Subcutaneous abdominal adipose tissue (tissue), 5 donors: ENCODE measurements around the gene P3H2.

ENCODE experiments used
- H3K27ac ChIP-seq: one replicate; pipeline ENCODE4 v1.7.0; 2013; ENCODE audit warnings: low read depth, mild to moderate bottlenecking, inconsistent platforms, low read length, moderate library complexity
- H3K27me3 ChIP-seq, 5 donors: one replicate each; pipeline ENCODE4 v1.7.0; 2013; ENCODE audit warnings: low read length in 5 of 5, inconsistent platforms in 1 of 5; ENCODE audit not compliant: control insufficient read depth in 5 of 5, insufficient read depth in 4 of 5
- H3K36me3 ChIP-seq, 5 donors: one replicate each; pipeline ENCODE4 v1.7.0; 2013; ENCODE audit warnings: low read length in 5 of 5; ENCODE audit not compliant: control insufficient read depth in 5 of 5, insufficient read depth in 5 of 5
- H3K4me1 ChIP-seq, 5 donors: one replicate each; pipeline ENCODE4 v1.7.0; 2013; ENCODE audit warnings: low read length in 5 of 5, mild to moderate bottlenecking in 3 of 5, moderate library complexity in 1 of 5; ENCODE audit not compliant: control insufficient read depth in 5 of 5, insufficient read depth in 5 of 5
- H3K4me3 ChIP-seq, 5 donors: one replicate each; pipeline ENCODE4 v1.7.0; 2013; ENCODE audit warnings: low read length in 5 of 5, low read depth in 1 of 5
- H3K9ac ChIP-seq, 5 donors: one replicate each; pipeline ENCODE4 v1.7.0; 2013; ENCODE audit warnings: low read length in 5 of 5, mild to moderate bottlenecking in 4 of 5, moderate library complexity in 3 of 5
- H3K9me3 ChIP-seq, 5 donors: one replicate each; pipeline ENCODE4 v1.7.0; 2013; ENCODE audit warnings: low read length in 5 of 5; ENCODE audit not compliant: control insufficient read depth in 5 of 5
- donor health status: healthy.
- donor health status: healthy.
- donor health status: healthy.
- donor health status: healthy.
- donor health status: healthy.

P3H2 gene

DNA sequence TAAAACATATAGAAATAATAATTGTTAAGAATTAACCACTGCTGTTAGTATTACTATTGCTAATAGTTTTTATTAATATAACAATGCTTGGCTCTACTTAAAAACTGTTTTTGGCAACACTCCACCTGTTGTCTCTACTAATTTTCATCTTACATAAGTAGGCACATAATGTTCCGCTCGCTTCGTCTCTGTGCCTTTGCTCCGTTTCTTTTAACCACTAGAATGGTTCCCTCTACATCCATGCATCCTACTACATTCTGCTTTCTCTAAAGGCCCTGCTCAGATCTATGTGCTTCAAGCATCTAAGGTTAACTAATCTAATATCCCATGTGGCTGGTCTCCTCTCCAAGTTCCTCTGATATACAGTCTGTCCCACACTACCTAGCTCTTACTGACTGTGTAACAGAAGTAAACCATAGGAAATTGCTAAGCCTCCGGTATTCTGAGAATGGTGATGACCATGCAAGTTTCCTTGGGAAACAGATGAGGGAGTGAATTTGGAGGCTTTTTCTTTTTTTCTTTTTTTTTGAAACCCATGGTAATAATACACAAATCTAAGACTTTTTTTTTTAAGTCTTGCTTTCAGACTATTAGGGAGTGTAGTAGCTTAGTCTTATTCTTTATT lies 138.3 kb downstream of the P3H2 start:
- Histone ChIP-seq H3K9me3 (no peaks in the 10 kb centered on the region), H3K27ac (peak overlapping the region; percentile 48)

GRCh38 chr3:189981668-189982067 lies 139.0 kb downstream of the P3H2 start:
- Histone ChIP-seq H3K27ac (peak overlapping the region; percentile 48), H3K9me3 (no peaks in the 10 kb centered on the region), H3K4me3 (no peak overlapping the region), H3K27me3 (no peaks in the 10 kb centered on the region), H3K36me3 (no peaks in the 10 kb centered on the region), H3K9ac (no peak overlapping the region), H3K4me1 (peaks cover 2 to 31% (median 20%) of the 10 kb centered on the region in 5 donors)

More for the DNA sequence above, 138.3 kb downstream of the P3H2 start:
- no peaks in the 10 kb centered on the region for H3K36me3 ChIP-seq
- no peak overlapping the region for H3K4me3 ChIP-seq
- no peak overlapping the region for H3K9ac ChIP-seq
- no peaks in the 10 kb centered on the region for H3K27me3 ChIP-seq
- peaks cover 2 to 25% (median 20%) of the 10 kb centered on the region in 5 donors for H3K4me1 ChIP-seq

DNA sequence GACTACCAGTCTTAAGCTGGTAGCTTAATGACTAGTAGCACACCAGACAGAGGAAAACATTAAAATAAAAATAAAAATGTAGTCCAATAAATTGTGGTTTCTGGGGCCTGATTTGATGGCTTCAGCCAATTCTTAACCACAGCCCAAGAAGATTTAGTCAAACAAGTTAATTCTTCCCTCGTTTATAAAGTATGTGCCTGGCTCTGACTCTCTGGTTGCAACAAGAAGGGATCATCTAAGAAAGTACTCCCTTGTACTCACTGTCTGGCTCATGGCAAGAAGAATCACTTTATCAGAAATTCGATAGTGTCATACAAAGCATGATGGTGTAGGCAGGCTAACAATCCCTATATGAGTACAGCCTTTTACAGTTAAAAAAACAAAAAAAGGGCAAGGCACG lies 141.9 kb downstream of the P3H2 start:
- Histone ChIP-seq H3K9me3 (no peaks in the 10 kb centered on the region), H3K4me3 (no peak overlapping the region), H3K4me1 (peaks cover 2 to 45% (median 32%) of the 10 kb centered on the region in 5 donors), H3K9ac (no peak overlapping the region), H3K36me3 (no peaks in the 10 kb centered on the region), H3K27me3 (no peaks in the 10 kb centered on the region), H3K27ac (no peak overlapping the region)

DNA sequence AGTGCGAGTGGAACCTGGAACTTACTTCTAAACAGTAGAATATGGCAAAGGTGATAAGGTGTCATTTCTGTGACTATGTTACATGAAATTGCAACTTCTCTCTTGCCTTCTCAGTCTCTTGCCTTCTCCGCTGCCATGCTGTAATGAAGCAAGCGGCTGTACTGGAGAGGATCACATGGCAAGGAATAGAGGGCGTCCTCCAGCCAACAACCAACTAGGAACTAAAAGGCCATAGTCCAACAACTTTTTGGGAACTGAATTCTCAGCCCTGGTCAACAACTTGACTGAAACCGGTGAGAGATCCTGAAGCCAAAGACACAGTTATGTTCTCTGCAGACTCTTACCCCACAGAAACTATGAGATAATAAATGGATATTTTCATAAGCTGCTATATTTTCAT lies 143.5 kb downstream of the P3H2 start:
- H3K36me3 ChIP-seq, result no peaks in the 10 kb centered on the region
- H3K9ac ChIP-seq, result no peak overlapping the region
- H3K9me3 ChIP-seq, result no peaks in the 10 kb centered on the region
- no peaks in the 10 kb centered on the region for H3K27me3 ChIP-seq
- H3K4me3 ChIP-seq, result no peak overlapping the region
- no peak overlapping the region for H3K27ac ChIP-seq
- peaks cover 2 to 37% (median 25%) of the 10 kb centered on the region in 5 donors for H3K4me1 ChIP-seq

DNA sequence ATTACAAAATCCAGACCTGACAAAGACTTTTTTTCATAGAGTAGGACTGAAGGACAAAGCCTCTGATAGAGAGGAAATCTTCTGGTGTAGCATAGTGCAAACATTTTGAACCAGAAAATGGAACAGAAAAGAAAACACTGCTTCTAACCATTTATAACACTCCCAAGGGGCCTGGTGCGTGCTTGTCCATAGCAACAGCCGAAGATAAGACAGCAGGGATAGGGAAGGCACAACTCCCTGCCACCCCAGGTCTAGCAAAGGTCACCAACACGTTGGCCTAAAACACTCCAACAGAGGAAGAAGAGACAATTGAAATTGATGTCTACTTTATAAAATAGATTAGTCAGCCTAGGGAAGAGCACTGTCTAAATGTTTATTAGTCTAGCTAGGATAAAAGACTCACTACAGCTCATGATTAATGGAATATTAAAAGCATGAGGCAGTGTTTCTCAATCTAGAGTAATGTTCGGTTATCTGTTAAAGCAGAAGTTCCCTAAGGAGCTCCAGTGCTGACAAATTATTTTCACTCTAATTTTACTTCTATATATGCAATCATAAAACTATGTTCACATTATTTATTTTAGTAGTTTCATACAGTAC lies 145.2 kb downstream of the P3H2 start:
- Histone ChIP-seq H3K9ac (no peak overlapping the region), H3K27ac (peak overlapping the region; percentile 47), H3K4me1 (peaks cover 0 to 20% (median 12%) of the 10 kb centered on the region in 5 donors), H3K27me3 (no peaks in the 10 kb centered on the region), H3K36me3 (peaks cover 0 to 2% (median 0%) of the 10 kb centered on the region in 5 donors), H3K9me3 (no peaks in the 10 kb centered on the region), H3K4me3 (no peak overlapping the region)

- H3K9ac ChIP-seq, result no peak overlapping the region
- H3K36me3 ChIP-seq, result peaks cover 0 to 2% (median 0%) of the 10 kb centered on the region in 5 donors
- H3K9me3 ChIP-seq, result no peaks in the 10 kb centered on the region
- no peak overlapping the region for H3K27ac ChIP-seq
- H3K27me3 ChIP-seq, result no peaks in the 10 kb centered on the region
- H3K4me3 ChIP-seq, result no peak overlapping the region
- peaks cover 0 to 20% (median 12%) of the 10 kb centered on the region in 5 donors for H3K4me1 ChIP-seq
Measured at GRCh38 chr3:189974359-189974758, 146.3 kb downstream of the P3H2 start.

- no peak overlapping the region for H3K27ac ChIP-seq
- no peaks in the 10 kb centered on the region for H3K4me1 ChIP-seq
- H3K9me3 ChIP-seq, result no peaks in the 10 kb centered on the region
- no peak overlapping the region for H3K4me3 ChIP-seq
- no peak overlapping the region for H3K9ac ChIP-seq
- peaks cover 0 to 2% (median 0%) of the 10 kb centered on the region in 5 donors for H3K36me3 ChIP-seq
- no peaks in the 10 kb centered on the region for H3K27me3 ChIP-seq
Measured at GRCh38 chr3:189967254-189967865, 153.3 kb downstream of the P3H2 start.

DNA sequence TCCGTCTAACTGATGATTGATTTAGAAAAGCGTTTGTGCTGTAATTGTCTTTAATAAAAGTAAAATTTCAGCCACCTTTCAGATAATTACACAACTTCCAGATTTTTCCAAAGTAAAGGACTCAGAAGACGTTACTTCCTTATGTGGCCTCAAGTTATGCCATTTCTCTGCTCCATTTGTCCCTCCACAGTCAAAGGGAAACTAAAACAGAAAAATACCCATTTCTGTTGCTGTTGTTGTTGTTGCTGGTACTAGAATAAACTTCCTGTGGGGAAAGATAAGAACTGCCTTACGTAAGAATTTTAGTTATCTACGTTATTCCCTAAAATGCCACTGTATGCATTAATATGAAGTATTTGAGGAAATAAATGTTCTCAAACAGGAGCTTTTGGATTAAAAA lies 153.9 kb downstream of the P3H2 start:
- Histone ChIP-seq H3K27ac (no peak overlapping the region), H3K4me1 (peaks cover 0 to under 1% (median 0%) of the 10 kb centered on the region in 5 donors), H3K9ac (no peak overlapping the region), H3K27me3 (no peaks in the 10 kb centered on the region), H3K4me3 (no peak overlapping the region), H3K9me3 (no peaks in the 10 kb centered on the region), H3K36me3 (peaks cover 0 to 1% (median 0%) of the 10 kb centered on the region in 5 donors)

GRCh38 chr3:189964623-189965332 lies 155.9 kb downstream of the P3H2 start:
- Histone ChIP-seq H3K27ac (no peak overlapping the region), H3K27me3 (no peaks in the 10 kb centered on the region), H3K4me1 (peaks cover 0 to 3% (median 0%) of the 10 kb centered on the region in 5 donors)

DNA sequence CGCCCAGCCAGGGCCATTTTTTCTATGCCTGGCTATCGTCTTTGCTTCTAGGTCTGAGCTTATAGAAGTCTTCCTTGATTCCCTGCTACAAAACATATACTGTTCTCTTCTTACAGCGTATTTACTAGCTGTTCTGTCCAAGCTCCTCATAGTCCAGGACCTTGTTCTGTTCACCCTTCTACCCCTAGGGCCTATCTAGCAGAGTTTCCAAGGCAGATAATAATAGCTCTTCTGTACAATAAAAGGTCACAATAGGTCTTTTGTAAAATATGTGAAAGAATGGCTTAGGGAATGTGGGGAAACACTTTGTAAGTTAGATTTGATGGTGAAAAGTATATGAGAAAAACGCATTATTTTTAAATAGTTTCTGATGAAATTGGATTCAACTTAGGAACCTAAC lies 158.2 kb downstream of the P3H2 start:
- H3K4me3 ChIP-seq, result no peak overlapping the region
- H3K36me3 ChIP-seq, result no peaks in the 10 kb centered on the region
- H3K27ac ChIP-seq, result no peak overlapping the region
- H3K9ac ChIP-seq, result no peak overlapping the region
- peaks cover 0 to 3% (median 0%) of the 10 kb centered on the region in 5 donors for H3K4me1 ChIP-seq
- H3K27me3 ChIP-seq, result no peaks in the 10 kb centered on the region
- no peaks in the 10 kb centered on the region for H3K9me3 ChIP-seq

More at GRCh38 chr3:189964623-189965332, 155.9 kb downstream of the P3H2 start:
- no peaks in the 10 kb centered on the region for H3K9me3 ChIP-seq
- H3K4me3 ChIP-seq, result no peak overlapping the region
- no peak overlapping the region for H3K9ac ChIP-seq
- no peaks in the 10 kb centered on the region for H3K36me3 ChIP-seq
